DND-41 (cell line): ENCODE results near the gene NPIPB12.
"Not testable (repeated sequence)": the region's sequence is repeated elsewhere in the genome, so short reads cannot be mapped to it uniquely, and the experiment has no call there.

Experiments
- ATAC-seq: fragments of 200-7000 bp; cut with Tn5 transposase; 3 replicates; pipeline ENCODE4 v1.9.1; 2021; ENCODE audit warnings: low read depth; ENCODE audit not compliant: insufficient read depth
- DNase-seq: peaks from one replicate; pipeline ENCODE4 v3.0.0-alpha.2; 2020
- H2AFZ ChIP-seq: 2 replicates; pipeline ENCODE4 v1.6.0; 2012; ENCODE audit warnings: low read depth, low read length
- H3K27ac ChIP-seq: 2 replicates; pipeline ENCODE4 v1.5.1; 2012; ENCODE audit warnings: low read length, inconsistent platforms
- H3K27me3 ChIP-seq: fragments of 200-600 bp; sonication (generic); 2 replicates; pipeline ENCODE4 v1.6.0; 2012; ENCODE audit warnings: low read length, mild to moderate bottlenecking, inconsistent platforms; ENCODE audit not compliant: insufficient read depth, poor library complexity
- H3K36me3 ChIP-seq: 2 replicates; pipeline ENCODE4 v1.5.1; 2012; ENCODE audit warnings: low read length, inconsistent platforms; ENCODE audit not compliant: insufficient read depth
- H3K4me1 ChIP-seq: 2 replicates; pipeline ENCODE4 v1.5.1; 2012; ENCODE audit warnings: mild to moderate bottlenecking, low read length; ENCODE audit not compliant: insufficient read depth
- H3K4me2 ChIP-seq: 2 replicates; pipeline ENCODE4 v1.6.0; 2012; ENCODE audit warnings: mild to moderate bottlenecking, moderate library complexity, low read length, inconsistent platforms; ENCODE audit not compliant: insufficient read depth
- H3K4me3 ChIP-seq, 2 experiments: fragments of 200-600 bp in 1 of 2; shearing (Covaris generic) in 1 of 2; 2 replicates each; pipeline ENCODE4 v1.5.1; 2012 to 2016; ENCODE audit warnings: inconsistent platforms in 2 of 2, low read length in 2 of 2, mild to moderate bottlenecking in 2 of 2, low read depth in 1 of 2, moderate library complexity in 1 of 2
- H3K79me2 ChIP-seq: 2 replicates; pipeline ENCODE4 v1.6.0; 2012; ENCODE audit warnings: low read length, inconsistent platforms; ENCODE audit not compliant: insufficient read depth
- H3K9ac ChIP-seq: 2 replicates; pipeline ENCODE4 v1.6.0; 2012; ENCODE audit warnings: low read depth, mild to moderate bottlenecking, inconsistent platforms, low read length, moderate library complexity
- H3K9me3 ChIP-seq: 2 replicates; pipeline ENCODE4 v1.5.1; 2012; ENCODE audit warnings: low read length, moderate library complexity, mild to moderate bottlenecking, inconsistent platforms; ENCODE audit not compliant: insufficient read depth, severe bottlenecking
- H4K20me1 ChIP-seq: 2 replicates; pipeline ENCODE4 v1.6.0; 2012; ENCODE audit warnings: low read length; ENCODE audit not compliant: insufficient read depth

Gene NPIPB12

DNA sequence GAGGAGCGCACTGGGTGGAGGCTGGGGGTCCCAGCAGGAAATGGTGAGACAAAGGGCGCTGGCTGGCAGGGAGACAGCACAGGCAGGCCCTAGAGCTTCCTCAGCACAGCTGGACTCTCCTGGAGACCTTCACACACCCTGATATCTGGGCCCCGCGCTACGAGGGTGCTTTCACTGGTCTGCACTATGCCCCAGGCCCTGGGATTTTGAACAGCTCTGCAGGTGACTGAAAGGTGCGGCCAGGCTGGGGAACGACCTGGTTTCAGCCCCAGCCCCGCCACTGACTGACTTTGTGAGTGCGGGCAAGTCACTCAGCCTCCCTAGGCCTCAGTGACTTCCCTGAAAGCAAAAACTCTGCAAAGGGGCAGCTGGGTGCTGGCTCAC lies 45.6 kb downstream of the NPIPB12 start:
- not testable (repeated sequence) for H3K36me3 ChIP-seq, H3K27ac ChIP-seq, H3K4me1 ChIP-seq, H4K20me1 ChIP-seq, H3K9me3 ChIP-seq, H3K27me3 ChIP-seq, H3K4me2 ChIP-seq, ATAC-seq, H3K9ac ChIP-seq, DNase-seq, H3K4me3 ChIP-seq, H3K79me2 ChIP-seq, H2AFZ ChIP-seq

DNA sequence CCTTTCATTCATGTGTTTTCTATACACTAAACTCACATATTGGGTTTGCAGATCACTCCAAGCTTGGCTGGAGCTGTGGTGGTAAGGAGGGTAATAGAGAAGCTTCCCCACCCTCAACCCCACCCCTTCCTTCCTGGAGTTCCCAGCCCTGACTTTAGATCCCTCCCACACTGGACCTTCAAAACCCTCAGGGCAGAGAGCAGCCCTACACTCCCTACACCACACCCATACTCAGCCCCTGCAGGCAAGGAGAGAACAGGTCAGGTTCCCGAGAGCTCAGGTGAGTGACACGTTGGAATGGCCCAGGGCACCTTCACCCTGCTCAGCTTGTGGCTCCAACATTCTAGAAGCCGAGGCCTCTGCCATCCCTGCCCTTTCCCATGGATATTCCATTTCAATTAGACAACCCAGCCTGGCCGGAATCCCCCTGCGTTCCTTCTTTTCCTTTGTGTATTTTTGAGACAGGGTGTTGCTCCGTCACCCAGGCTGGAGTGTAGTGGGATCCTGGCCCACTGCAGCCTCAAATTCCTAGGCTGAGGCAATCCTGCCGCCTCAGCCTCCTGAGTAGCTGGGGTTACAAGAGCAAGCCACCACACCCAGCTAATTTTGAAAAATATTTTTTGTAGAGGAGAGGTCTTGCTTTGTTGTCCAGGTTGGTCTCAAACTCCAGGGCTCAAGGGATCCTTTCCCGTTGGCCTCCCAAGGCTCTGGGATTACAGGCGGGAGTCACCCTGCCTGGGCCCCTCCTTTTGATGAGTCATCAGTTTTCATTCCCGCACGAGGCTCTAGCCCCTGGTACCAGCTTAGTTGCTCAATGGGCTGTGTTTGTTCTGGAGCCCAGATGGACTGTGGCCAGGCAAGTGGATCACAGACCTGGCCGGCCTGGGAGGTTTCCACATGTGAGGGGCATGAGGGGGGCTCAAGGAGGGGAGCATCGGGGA lies 46.2 kb downstream of the NPIPB12 start, which contains the start of gene SULT1A4:
TSS of gene SULT1A4 (plus strand) at position 208 of the 941 bp plus-strand sequence. CDS start 1,473 bp downstream, outside the sequence.
- not testable (repeated sequence) for H3K36me3 ChIP-seq

DNA sequence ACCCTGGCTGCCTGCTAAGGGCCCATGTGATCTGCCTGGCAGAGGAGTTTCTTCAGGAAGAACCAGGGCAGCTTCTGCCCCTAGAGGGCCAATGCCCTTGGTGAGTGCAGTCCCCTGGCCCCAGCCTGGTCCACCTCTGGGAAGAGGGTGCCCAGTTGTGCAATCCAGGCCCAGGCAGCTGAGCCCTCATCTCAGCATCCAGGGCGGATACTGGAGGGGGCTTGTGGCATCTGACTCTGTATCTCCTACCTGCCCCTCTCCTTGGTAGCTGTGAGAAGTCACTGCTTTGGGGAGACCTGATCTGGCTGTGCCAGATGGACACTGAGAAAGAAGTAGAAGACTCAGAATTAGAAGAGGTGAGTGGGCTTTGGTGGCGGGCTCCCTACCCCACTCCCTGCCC lies 48.5 kb downstream of the NPIPB12 start:
- DNase-seq, H3K4me3 ChIP-seq, ATAC-seq, H3K27ac ChIP-seq, H3K4me2 ChIP-seq, H2AFZ ChIP-seq, H3K27me3 ChIP-seq, H3K79me2 ChIP-seq, H3K4me1 ChIP-seq, H3K9ac ChIP-seq, H4K20me1 ChIP-seq, H3K36me3 ChIP-seq, H3K9me3 ChIP-seq: not testable (repeated sequence)

More for the DNA sequence above, 46.2 kb downstream of the NPIPB12 start, which contains the start of gene SULT1A4:
- not testable (repeated sequence) for H3K9ac ChIP-seq, ATAC-seq, DNase-seq, H3K4me3 ChIP-seq, H3K27me3 ChIP-seq, H3K79me2 ChIP-seq, H4K20me1 ChIP-seq, H2AFZ ChIP-seq, H3K9me3 ChIP-seq, H3K4me2 ChIP-seq, H3K4me1 ChIP-seq, H3K27ac ChIP-seq

GRCh38 chr16:29454828-29455227 lies 51.4 kb downstream of the NPIPB12 start:
- H3K4me3 ChIP-seq, H3K36me3 ChIP-seq, H4K20me1 ChIP-seq, H3K9ac ChIP-seq, H3K79me2 ChIP-seq, DNase-seq, H2AFZ ChIP-seq, H3K4me2 ChIP-seq, H3K27ac ChIP-seq, H3K27me3 ChIP-seq, H3K9me3 ChIP-seq, H3K4me1 ChIP-seq: not testable (repeated sequence)
- peak; percentile 76 for ATAC-seq

- H3K9ac ChIP-seq, H3K27ac ChIP-seq, H3K4me1 ChIP-seq, H3K9me3 ChIP-seq, H3K4me3 ChIP-seq, H3K36me3 ChIP-seq, H4K20me1 ChIP-seq, H3K4me2 ChIP-seq, H3K27me3 ChIP-seq, H2AFZ ChIP-seq, DNase-seq, H3K79me2 ChIP-seq: not testable (repeated sequence)
- peak; percentile 86 for ATAC-seq
Measured at GRCh38 chr16:29454269-29454668, 51.9 kb downstream of the NPIPB12 start, which contains the start of the genes BOLA2 and SLX1B. TSS of gene BOLA2 (minus strand) at chr16:29454351. CDS start at chr16:29454253, 98 bp downstream. TSS of gene SLX1B (plus strand) at chr16:29454533.

GRCh38 chr16:29453754-29454153 lies 52.5 kb downstream of the NPIPB12 start:
- not testable (repeated sequence) for H3K9ac ChIP-seq, DNase-seq, H3K36me3 ChIP-seq, H3K9me3 ChIP-seq, H3K4me2 ChIP-seq, H3K79me2 ChIP-seq, H4K20me1 ChIP-seq, H3K27me3 ChIP-seq, H2AFZ ChIP-seq, H3K4me1 ChIP-seq, H3K4me3 ChIP-seq, H3K27ac ChIP-seq
- peak; percentile 15 for ATAC-seq
